ENCODE results near the gene NOC4L. TPM values are rescaled to one million over a fixed set of nuclear protein-coding genes. Genes with fewer than 3 reads are reported as not detected.
"Not testable (repeated sequence)": the region's sequence is repeated elsewhere in the genome, so short reads cannot be mapped to it uniquely, and the experiment has no call there.

Gene NOC4L
- polyA plus RNA-seq, 1 donor (not counting 4 experiments of a cell fraction or from before 2014, with no cell fraction given): 3.7 TPM

DNA sequence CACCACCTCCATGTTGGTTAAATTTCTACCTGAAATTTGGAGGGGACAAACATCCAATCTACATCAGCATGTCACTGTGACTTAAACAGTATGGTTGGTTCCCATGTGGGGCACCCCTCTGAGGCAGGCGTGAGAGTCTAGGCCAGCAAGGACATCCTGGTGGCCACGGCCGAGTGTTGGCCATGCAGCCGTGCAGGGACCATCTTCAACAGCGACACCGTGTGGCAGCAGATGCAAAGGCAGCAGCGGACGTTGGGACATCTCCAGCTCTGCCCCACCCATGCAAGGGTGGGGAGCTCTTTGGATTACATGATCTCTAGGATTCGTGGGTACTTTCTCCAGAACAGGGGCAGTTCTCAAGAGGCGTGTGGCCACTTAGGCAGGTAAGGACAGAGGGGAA lies 49.8 kb downstream of the NOC4L start:
- Histone ChIP-seq H3K27ac (ENCODE audit: control insufficient read depth, insufficient read depth, low read length) (no peak overlapping the region), H2AFZ (ENCODE audit: control insufficient read depth, low read length) (no peak overlapping the region), H3K79me2 (ENCODE audit: control insufficient read depth, insufficient read depth, low read length) (no peaks in the 10 kb centered on the region), H3K4me1 (ENCODE audit: control insufficient read depth, extremely low read depth, insufficient read depth, low read length) (peaks cover 3% of the 10 kb centered on the region), H3K9me3 (ENCODE audit: control insufficient read depth, low read depth, low read length) (peaks cover 9% of the 10 kb centered on the region), H3K4me2 (ENCODE audit: control insufficient read depth, extremely low read depth, insufficient read depth, low read depth, low read length) (no peak overlapping the region), H3K36me3 (ENCODE audit: control insufficient read depth in 2 of 2, extremely low read depth in 1 of 2, insufficient read depth in 2 of 2, low read length in 2 of 2) (no peaks in the 10 kb centered on the region), H3K4me3 (ENCODE audit: control insufficient read depth in 2 of 3, extremely low read depth in 1 of 3, insufficient read depth in 2 of 3, low read depth in 1 of 3, low read length in 3 of 3) (no peak overlapping the region), H3K27me3 (ENCODE audit: control insufficient read depth, extremely low read depth, insufficient read depth, low read length) (no peaks in the 10 kb centered on the region), H3K9ac (ENCODE audit: control insufficient read depth, extremely low read depth, insufficient read depth, low read length) (no peak overlapping the region), H3K9me1 (ENCODE audit: control insufficient read depth, extremely low read depth, insufficient read depth, low read length) (no peaks in the 10 kb centered on the region), H4K20me1 (ENCODE audit: control insufficient read depth, extremely low read depth, insufficient read depth, low read length) (no peaks in the 10 kb centered on the region)
- no peak for TF ChIP-seq EZH2 (IDR thresholded peaks at IDR 0.05; ENCODE audit: low read length)
- TF ChIP-seq, protein P1, sequence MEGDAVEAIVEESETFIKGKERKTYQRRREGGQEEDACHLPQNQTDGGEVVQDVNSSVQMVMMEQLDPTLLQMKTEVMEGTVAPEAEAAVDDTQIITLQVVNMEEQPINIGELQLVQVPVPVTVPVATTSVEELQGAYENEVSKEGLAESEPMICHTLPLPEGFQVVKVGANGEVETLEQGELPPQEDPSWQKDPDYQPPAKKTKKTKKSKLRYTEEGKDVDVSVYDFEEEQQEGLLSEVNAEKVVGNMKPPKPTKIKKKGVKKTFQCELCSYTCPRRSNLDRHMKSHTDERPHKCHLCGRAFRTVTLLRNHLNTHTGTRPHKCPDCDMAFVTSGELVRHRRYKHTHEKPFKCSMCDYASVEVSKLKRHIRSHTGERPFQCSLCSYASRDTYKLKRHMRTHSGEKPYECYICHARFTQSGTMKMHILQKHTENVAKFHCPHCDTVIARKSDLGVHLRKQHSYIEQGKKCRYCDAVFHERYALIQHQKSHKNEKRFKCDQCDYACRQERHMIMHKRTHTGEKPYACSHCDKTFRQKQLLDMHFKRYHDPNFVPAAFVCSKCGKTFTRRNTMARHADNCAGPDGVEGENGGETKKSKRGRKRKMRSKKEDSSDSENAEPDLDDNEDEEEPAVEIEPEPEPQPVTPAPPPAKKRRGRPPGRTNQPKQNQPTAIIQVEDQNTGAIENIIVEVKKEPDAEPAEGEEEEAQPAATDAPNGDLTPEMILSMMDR (optimal IDR thresholded peaks at IDR 0.05 in 1 of 3, IDR thresholded peaks at IDR 0.05 in 1 of 3, conservative IDR thresholded peaks at IDR 0.05 in 1 of 3; ENCODE audit: extremely low read depth in 1 of 3, insufficient read depth in 2 of 3, low read length in 3 of 3): peak in 2 of 3 experiments; percentile 36 to 60
- DNase-seq (ENCODE audit: low read depth, low spot score) (no peak), FAIRE-seq (no peak)
- dilution Hi-C loops (cut with MboI; ENCODE audit: extremely low pct_ligation_motif_present, low sequenced_read_pairs): no loop called here

DNA sequence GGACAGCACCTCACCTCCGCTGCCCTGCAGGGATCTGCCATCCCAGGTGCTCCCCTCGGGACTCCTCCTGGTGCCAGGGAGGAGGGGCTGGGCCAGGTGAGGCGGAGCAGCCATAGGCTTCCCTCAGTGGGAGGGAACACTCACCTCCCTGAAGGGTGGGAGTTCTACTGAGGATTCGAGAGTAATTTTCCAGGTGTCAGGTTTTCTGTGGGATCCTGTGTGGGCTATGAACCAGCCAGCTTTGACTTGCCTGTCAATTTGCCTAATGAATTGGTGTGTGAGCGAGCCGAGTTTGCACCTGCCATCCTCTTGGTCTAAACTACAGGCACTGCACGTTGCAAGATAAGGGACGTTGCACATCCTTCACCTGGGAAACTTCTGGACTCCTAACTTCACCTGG lies 50.3 kb downstream of the NOC4L start:
- Histone ChIP-seq H3K27ac (ENCODE audit: control insufficient read depth, insufficient read depth, low read length) (no peak overlapping the region), H3K9me3 (ENCODE audit: control insufficient read depth, low read depth, low read length) (peaks cover 9% of the 10 kb centered on the region), H3K4me2 (ENCODE audit: control insufficient read depth, extremely low read depth, insufficient read depth, low read depth, low read length) (no peak overlapping the region), H2AFZ (ENCODE audit: control insufficient read depth, low read length) (no peak overlapping the region), H3K79me2 (ENCODE audit: control insufficient read depth, insufficient read depth, low read length) (no peaks in the 10 kb centered on the region), H3K9me1 (ENCODE audit: control insufficient read depth, extremely low read depth, insufficient read depth, low read length) (no peaks in the 10 kb centered on the region), H3K4me1 (ENCODE audit: control insufficient read depth, extremely low read depth, insufficient read depth, low read length) (no peaks in the 10 kb centered on the region), H3K27me3 (ENCODE audit: control insufficient read depth, extremely low read depth, insufficient read depth, low read length) (no peaks in the 10 kb centered on the region), H3K36me3 (ENCODE audit: control insufficient read depth in 2 of 2, extremely low read depth in 1 of 2, insufficient read depth in 2 of 2, low read length in 2 of 2) (no peaks in the 10 kb centered on the region), H3K4me3 (ENCODE audit: control insufficient read depth in 2 of 3, extremely low read depth in 1 of 3, insufficient read depth in 2 of 3, low read depth in 1 of 3, low read length in 3 of 3) (no peak overlapping the region), H4K20me1 (ENCODE audit: control insufficient read depth, extremely low read depth, insufficient read depth, low read length) (no peaks in the 10 kb centered on the region), H3K9ac (ENCODE audit: control insufficient read depth, extremely low read depth, insufficient read depth, low read length) (no peak overlapping the region)
- TF ChIP-seq EZH2 (IDR thresholded peaks at IDR 0.05; ENCODE audit: low read length): no peak
- TF ChIP-seq, protein P1 (optimal IDR thresholded peaks at IDR 0.05 in 1 of 3, IDR thresholded peaks at IDR 0.05 in 1 of 3, conservative IDR thresholded peaks at IDR 0.05 in 1 of 3; ENCODE audit: extremely low read depth in 1 of 3, insufficient read depth in 2 of 3, low read length in 3 of 3): no peak
- DNase-seq (ENCODE audit: low read depth, low spot score) (no peak), FAIRE-seq (no peak)
- dilution Hi-C loops (cut with MboI; ENCODE audit: extremely low pct_ligation_motif_present, low sequenced_read_pairs): no loop called here

DNA sequence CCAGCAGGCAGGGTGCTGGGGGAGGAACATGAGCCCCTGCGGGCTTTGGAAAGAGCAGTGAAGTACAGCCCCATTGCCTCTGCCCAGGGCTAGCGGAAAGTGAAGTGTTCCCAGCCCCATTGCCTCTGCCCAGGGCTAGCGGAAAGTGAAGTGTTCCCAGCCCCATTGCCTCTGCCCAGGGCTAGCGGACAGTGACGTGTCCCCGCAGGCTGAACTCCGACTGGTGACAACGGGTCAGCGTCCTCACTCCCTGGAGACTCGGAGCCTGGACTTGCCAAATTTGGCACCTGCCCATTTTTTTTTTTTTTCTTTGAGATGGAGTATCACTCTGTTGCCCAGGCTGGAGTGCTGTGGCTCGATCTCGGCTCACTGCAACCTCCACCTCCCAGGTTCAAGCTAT lies 51.0 kb downstream of the NOC4L start:
- H2AFZ ChIP-seq (ENCODE audit: control insufficient read depth, low read length); H3K9me3 ChIP-seq (ENCODE audit: control insufficient read depth, low read depth, low read length); FAIRE-seq; H3K27ac ChIP-seq (ENCODE audit: control insufficient read depth, insufficient read depth, low read length); H3K79me2 ChIP-seq (ENCODE audit: control insufficient read depth, insufficient read depth, low read length); H3K9me1 ChIP-seq (ENCODE audit: control insufficient read depth, extremely low read depth, insufficient read depth, low read length); H3K4me2 ChIP-seq (ENCODE audit: control insufficient read depth, extremely low read depth, insufficient read depth, low read depth, low read length); H3K4me1 ChIP-seq (ENCODE audit: control insufficient read depth, extremely low read depth, insufficient read depth, low read length); H3K36me3 ChIP-seq (ENCODE audit: control insufficient read depth in 2 of 2, extremely low read depth in 1 of 2, insufficient read depth in 2 of 2, low read length in 2 of 2); H3K9ac ChIP-seq (ENCODE audit: control insufficient read depth, extremely low read depth, insufficient read depth, low read length); DNase-seq (ENCODE audit: low read depth, low spot score); H3K27me3 ChIP-seq (ENCODE audit: control insufficient read depth, extremely low read depth, insufficient read depth, low read length); dilution Hi-C loops (cut with MboI; ENCODE audit: extremely low pct_ligation_motif_present, low sequenced_read_pairs); H3K4me3 ChIP-seq (ENCODE audit: control insufficient read depth in 2 of 3, extremely low read depth in 1 of 3, insufficient read depth in 2 of 3, low read depth in 1 of 3, low read length in 3 of 3); H4K20me1 ChIP-seq (ENCODE audit: control insufficient read depth, extremely low read depth, insufficient read depth, low read length): not testable (repeated sequence)

Measured in keratinocyte (primary cell).